GM19328 (cell line): Measurements from ENCODE around the gene CLDN3.
"Not testable (repeated sequence)": the region's sequence is repeated elsewhere in the genome, so short reads cannot be mapped to it uniquely, and the experiment has no call there.

ENCODE experiments used
- ATAC-seq: cut with Tn5 transposase; IDR thresholded peaks from one replicate; pipeline ENCODE4 v1.9.1; 2021; ENCODE audit warnings: mild to moderate bottlenecking, moderate library complexity; ENCODE audit not compliant: unreplicated experiment

CLDN3 gene

DNA sequence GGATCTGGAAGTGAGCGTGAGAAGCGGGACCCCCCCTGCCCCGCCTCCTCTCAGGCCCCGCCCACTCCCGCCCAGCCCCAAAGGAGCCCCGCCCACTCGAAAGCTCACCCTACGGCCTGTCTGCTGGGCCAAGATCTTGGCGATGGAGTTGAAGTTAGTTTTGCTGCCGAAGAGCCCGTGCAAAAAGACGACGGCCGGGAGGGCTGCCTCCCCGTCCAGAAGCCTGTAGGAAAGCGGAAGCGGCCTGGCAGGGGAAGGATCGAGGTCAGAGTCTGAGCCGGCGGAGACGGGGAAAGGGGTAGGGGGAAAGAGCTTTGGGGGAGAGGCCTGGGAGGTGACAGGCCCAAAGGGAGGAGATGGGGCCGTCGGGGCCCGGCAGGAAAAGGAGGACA lies 31.9 kb downstream of the CLDN3 start:
- ATAC-seq = no peak

DNA sequence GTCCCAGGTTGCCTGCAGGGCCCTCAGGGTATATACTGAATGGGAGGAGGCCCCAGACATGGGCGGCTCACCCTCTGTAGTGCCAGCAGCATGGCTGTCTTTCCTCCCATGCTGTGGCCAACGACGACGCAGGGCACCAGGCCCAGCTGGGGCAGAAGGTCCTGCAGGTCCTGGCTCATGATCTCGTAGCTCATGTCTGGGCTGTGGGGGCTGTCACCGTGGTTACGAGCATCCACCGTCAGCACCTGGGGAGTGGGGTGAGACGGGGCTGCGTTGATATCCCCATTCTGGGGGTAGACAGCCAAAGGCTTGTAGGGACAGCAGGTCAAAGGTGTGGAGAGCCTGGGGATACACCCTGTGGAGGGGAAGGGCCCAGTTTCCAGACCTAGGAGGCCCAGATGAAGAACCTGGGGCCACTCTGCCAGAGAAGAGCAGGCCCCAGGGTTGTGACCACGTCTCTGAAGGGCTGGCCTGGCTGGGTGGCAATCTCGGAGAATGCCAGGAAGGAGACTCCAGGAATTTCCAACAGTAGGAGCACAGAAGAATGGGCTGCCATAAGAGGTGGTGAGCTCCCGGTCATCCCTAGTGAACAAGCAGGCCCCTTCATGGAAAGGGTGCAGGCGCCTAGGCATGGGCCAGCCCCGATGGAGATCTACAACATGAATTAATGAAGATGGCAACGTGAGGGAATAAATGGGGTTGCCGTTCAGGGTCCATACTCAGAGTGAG lies 32.4 kb downstream of the CLDN3 start:
- no peak for ATAC-seq

DNA sequence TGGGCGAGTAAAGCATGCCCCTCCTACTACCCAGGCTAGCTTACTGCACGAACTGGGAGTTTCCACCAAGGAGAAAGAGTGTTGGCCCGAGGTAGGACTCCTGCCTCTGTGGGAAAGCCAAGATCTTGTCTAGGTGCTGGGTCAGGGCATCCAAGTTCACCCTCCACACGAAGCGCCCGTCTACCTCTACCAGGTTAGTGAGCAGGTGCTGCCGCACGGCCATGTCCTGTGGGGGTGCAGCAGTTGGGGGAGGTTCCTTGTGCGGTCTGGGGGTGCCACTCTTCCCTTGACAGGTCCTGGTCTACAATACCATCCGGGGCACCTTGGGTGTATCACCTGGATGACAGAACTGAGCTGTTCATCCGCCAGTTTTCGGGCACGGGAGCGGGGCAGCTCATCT lies 33.2 kb downstream of the CLDN3 start:
- ATAC-seq = no peak

- no peak for ATAC-seq
These were observed 34.6 kb downstream of the CLDN3 start for GRCh38 chr7:73735528-73735905.

- ATAC-seq = no peak
These were observed 35.2 kb downstream of the CLDN3 start for GRCh38 chr7:73734619-73735527.

GRCh38 chr7:73732397-73732796 lies 37.7 kb downstream of the CLDN3 start:
- no peak for ATAC-seq

GRCh38 chr7:73730485-73730884 lies 39.6 kb downstream of the CLDN3 start:
- no peak for ATAC-seq

- no peak for ATAC-seq
These were observed 41.5 kb downstream of the CLDN3 start for GRCh38 chr7:73728551-73728950.

GRCh38 chr7:73727952-73728351 lies 42.1 kb downstream of the CLDN3 start:
- ATAC-seq = no peak

- no peak for ATAC-seq
These were observed 44.0 kb downstream of the CLDN3 start for GRCh38 chr7:73726083-73726466.

DNA sequence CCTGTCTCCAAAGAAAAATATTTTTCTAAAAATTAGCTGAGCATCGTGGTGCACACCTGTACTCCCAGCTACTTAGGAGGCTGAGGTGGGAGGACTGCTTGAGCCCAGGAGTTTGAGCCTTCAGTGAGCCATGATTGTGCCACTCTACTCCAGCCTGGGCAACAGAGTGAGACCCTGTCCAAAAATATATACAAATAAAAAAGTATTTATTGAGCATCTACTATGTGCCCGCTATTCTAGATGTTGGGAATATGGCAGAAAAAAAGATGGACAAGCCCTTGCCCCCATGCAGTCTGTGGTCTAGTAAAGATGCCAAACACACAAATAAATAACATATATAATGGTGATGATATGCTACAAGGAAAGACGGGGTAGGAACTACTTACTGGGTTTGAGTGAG lies 46.3 kb downstream of the CLDN3 start:
- no peak for ATAC-seq

GRCh38 chr7:73722785-73723184 lies 47.3 kb downstream of the CLDN3 start:
- ATAC-seq = no peak

- ATAC-seq = not testable (repeated sequence)
These were observed 47.9 kb downstream of the CLDN3 start for GRCh38 chr7:73722182-73722581.

GRCh38 chr7:73721377-73721817 lies 48.7 kb downstream of the CLDN3 start:
- no peak for ATAC-seq

DNA sequence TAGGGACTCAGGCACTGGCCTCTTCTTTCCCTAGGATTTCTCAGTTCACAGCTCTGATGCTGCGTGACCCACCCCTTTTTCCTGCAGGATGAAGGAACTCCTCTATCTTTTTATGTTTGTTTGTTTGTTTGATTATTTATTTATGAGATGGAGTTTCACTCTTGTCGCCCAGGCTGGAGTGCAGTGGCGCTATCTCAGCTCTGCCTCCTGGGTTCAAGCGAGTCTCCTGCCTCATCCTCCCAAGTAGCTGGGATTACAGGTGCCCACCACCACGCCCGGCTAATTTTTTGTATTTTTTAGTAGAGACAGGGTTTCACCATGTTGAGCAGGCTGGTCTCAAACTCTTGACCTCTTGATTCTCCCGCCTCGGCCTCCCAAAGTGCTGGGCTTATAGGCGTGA lies 49.6 kb downstream of the CLDN3 start:
- not testable (repeated sequence) for ATAC-seq

GRCh38 chr7:73719806-73720169 lies 50.3 kb downstream of the CLDN3 start:
- no peak for ATAC-seq
